BLaER1 treated with 17β-estradiol and CSF1 and Interleukin-3, amounts not matched to agents 10 nM and 100 nM (cell line): ENCODE measurements around the gene PDE2A.

Source experiments
- H3K27ac ChIP-seq, 11 experiments: shearing (Covaris generic); formaldehyde crosslinking; 2 replicates each; pipeline ENCODE4 v1.8.1; 2022
- H3K27me3 ChIP-seq, 11 experiments: shearing (Covaris generic); formaldehyde crosslinking; 2 replicates each; pipeline ENCODE4 v1.8.1; 2022
- H3K36me3 ChIP-seq, 11 experiments: shearing (Covaris generic); formaldehyde crosslinking; 2 replicates each; pipeline ENCODE4 v1.8.1; 2022
- H3K4me1 ChIP-seq, 10 experiments: shearing (Covaris generic); formaldehyde crosslinking; 2 replicates each; pipeline ENCODE4 v1.8.1; 2022
- H3K4me2 ChIP-seq, 11 experiments: shearing (Covaris generic); formaldehyde crosslinking; 2 replicates each; pipeline ENCODE4 v1.8.1; 2022
- H3K4me3 ChIP-seq, 10 experiments: shearing (Covaris generic); formaldehyde crosslinking; 2 replicates each; pipeline ENCODE4 v1.8.1; 2022
- H3K9ac ChIP-seq, 11 experiments: shearing (Covaris generic); formaldehyde crosslinking; 2 replicates each; pipeline ENCODE4 v1.8.1; 2022
- H3K9me3 ChIP-seq, 11 experiments: shearing (Covaris generic); formaldehyde crosslinking; replicated peaks in 1 of 11; 2 replicates each; pipeline ENCODE4 v1.8.1; 2022
- H4K20me1 ChIP-seq, 11 experiments: shearing (Covaris generic); formaldehyde crosslinking; 2 replicates each; pipeline ENCODE4 v1.8.1; 2022
- Cebpa-rat ChIP-seq, 11 experiments: shearing (Covaris generic); IDR thresholded peaks; 2 replicates each; pipeline ENCODE4 v1.8.1; 2022

PDE2A gene

GRCh38 chr11:72653649-72654048 is 20.6 kb downstream of the PDE2A start:
- no peak for TF ChIP-seq Cebpa-rat (IDR thresholded peaks at IDR 0.05)
- no peak overlapping the region for H3K9ac ChIP-seq
- H3K4me3 ChIP-seq = no peak overlapping the region
- H3K36me3 ChIP-seq = no peaks in the 10 kb centered on the region
- H3K9me3 ChIP-seq = no peaks in the 10 kb centered on the region
- peak overlapping the region; percentile 20 to 74 (median 52); a peak in 21 of 22 replicates for H3K4me2 ChIP-seq
- no peaks in the 10 kb centered on the region for H3K27me3 ChIP-seq
- peaks cover 11 to 32% (median 20%) of the 10 kb centered on the region in 10 experiments for H3K4me1 ChIP-seq
- peaks cover 0 to 7% (median 0%) of the 10 kb centered on the region in 11 experiments; a peak in 3 of 22 replicates for H4K20me1 ChIP-seq
- no peak overlapping the region for H3K27ac ChIP-seq

- Histone ChIP-seq H3K27ac (no peak overlapping the region), H3K4me1 (peaks cover 11 to 32% (median 20%) of the 10 kb centered on the region in 10 experiments), H4K20me1 (peaks cover 0 to 7% (median 0%) of the 10 kb centered on the region in 11 experiments; a peak in 3 of 22 replicates), H3K27me3 (no peaks in the 10 kb centered on the region), H3K4me2 (peak overlapping the region; percentile 20 to 74 (median 52); a peak in 18 of 22 replicates), H3K9me3 (no peaks in the 10 kb centered on the region), H3K9ac (no peak overlapping the region), H3K36me3 (no peaks in the 10 kb centered on the region), H3K4me3 (no peak overlapping the region)
- no peak for TF ChIP-seq Cebpa-rat (IDR thresholded peaks at IDR 0.05)
These were observed 21.2 kb downstream of the PDE2A start for GRCh38 chr11:72652873-72653630.

GRCh38 chr11:72652133-72652532 is 22.1 kb downstream of the PDE2A start:
- Histone ChIP-seq H3K4me3 (no peak overlapping the region), H3K36me3 (no peaks in the 10 kb centered on the region), H3K9me3 (no peaks in the 10 kb centered on the region), H3K27me3 (no peaks in the 10 kb centered on the region), H3K4me2 (no peak overlapping the region), H3K4me1 (peaks cover 11 to 24% (median 17%) of the 10 kb centered on the region in 10 experiments), H3K27ac (no peak overlapping the region), H4K20me1 (peaks cover 0 to 7% (median 0%) of the 10 kb centered on the region in 11 experiments; a peak in 3 of 22 replicates), H3K9ac (no peak overlapping the region)
- no peak for TF ChIP-seq Cebpa-rat (IDR thresholded peaks at IDR 0.05)

GRCh38 chr11:72649215-72649976 is 24.8 kb downstream of the PDE2A start:
- H3K4me3 ChIP-seq = no peak overlapping the region
- H3K9me3 ChIP-seq = no peaks in the 10 kb centered on the region
- no peak overlapping the region for H3K4me2 ChIP-seq
- H3K36me3 ChIP-seq = no peaks in the 10 kb centered on the region
- H3K27ac ChIP-seq = no peak overlapping the region
- no peaks in the 10 kb centered on the region for H3K27me3 ChIP-seq
- no peak overlapping the region for H3K9ac ChIP-seq
- H4K20me1 ChIP-seq = no peaks in the 10 kb centered on the region; a peak in 3 of 22 replicates
- peaks cover 10 to 21% (median 15%) of the 10 kb centered on the region in 10 experiments for H3K4me1 ChIP-seq
- no peak for TF ChIP-seq Cebpa-rat (IDR thresholded peaks at IDR 0.05)

GRCh38 chr11:72648384-72649136 is 25.7 kb downstream of the PDE2A start:
- H3K4me2 ChIP-seq = no peak overlapping the region
- peaks cover 0 to 1% (median 0%) of the 10 kb centered on the region in 11 experiments; a peak in 2 of 22 replicates for H3K27me3 ChIP-seq
- no peak overlapping the region for H3K27ac ChIP-seq
- no peaks in the 10 kb centered on the region for H3K36me3 ChIP-seq
- TF ChIP-seq Cebpa-rat (IDR thresholded peaks at IDR 0.05) = no peak
- H4K20me1 ChIP-seq = no peaks in the 10 kb centered on the region; a peak in 3 of 22 replicates
- H3K4me1 ChIP-seq = peaks cover 4 to 17% (median 8%) of the 10 kb centered on the region in 10 experiments; a peak in 19 of 20 replicates
- no peaks in the 10 kb centered on the region for H3K9me3 ChIP-seq
- H3K4me3 ChIP-seq = no peak overlapping the region
- no peak overlapping the region for H3K9ac ChIP-seq

- Histone ChIP-seq H3K27me3 (peaks cover 0 to 8% (median 6%) of the 10 kb centered on the region in 11 experiments; a peak in 19 of 22 replicates), H4K20me1 (no peaks in the 10 kb centered on the region; a peak in 3 of 22 replicates), H3K36me3 (no peaks in the 10 kb centered on the region), H3K4me1 (peaks cover 0 to 22% (median 9%) of the 10 kb centered on the region in 10 experiments; a peak in 15 of 20 replicates), H3K9ac (no peak overlapping the region), H3K4me3 (no peak overlapping the region), H3K9me3 (no peaks in the 10 kb centered on the region), H3K27ac (no peak overlapping the region), H3K4me2 (no peak overlapping the region)
- no peak for TF ChIP-seq Cebpa-rat (IDR thresholded peaks at IDR 0.05)
These were observed 26.3 kb downstream of the PDE2A start for GRCh38 chr11:72647882-72648281.

- peak overlapping the region in 3 of 11 experiments; percentile 27 to 75 (median 64); a peak in 6 of 22 replicates for H3K4me2 ChIP-seq
- peaks cover 8 to 22% (median 20%) of the 10 kb centered on the region in 11 experiments for H3K27me3 ChIP-seq
- TF ChIP-seq Cebpa-rat (IDR thresholded peaks at IDR 0.05) = no peak
- H3K4me1 ChIP-seq = peaks cover 0 to 30% (median 12%) of the 10 kb centered on the region in 10 experiments; a peak in 14 of 20 replicates
- H3K9me3 ChIP-seq = no peaks in the 10 kb centered on the region
- H3K27ac ChIP-seq = no peak overlapping the region
- H3K36me3 ChIP-seq = no peaks in the 10 kb centered on the region
- no peak overlapping the region for H3K4me3 ChIP-seq
- H4K20me1 ChIP-seq = peaks cover 0 to 7% (median 0%) of the 10 kb centered on the region in 11 experiments; a peak in 5 of 22 replicates
- no peak overlapping the region for H3K9ac ChIP-seq
These were observed 27.8 kb downstream of the PDE2A start for GRCh38 chr11:72646472-72646871.

GRCh38 chr11:72646024-72646423 is 28.2 kb downstream of the PDE2A start:
- Histone ChIP-seq H3K4me1 (peaks cover 0 to 30% (median 12%) of the 10 kb centered on the region in 10 experiments; a peak in 14 of 20 replicates), H3K27ac (no peak overlapping the region), H3K27me3 (peaks cover 12 to 27% (median 25%) of the 10 kb centered on the region in 11 experiments), H3K4me2 (peak overlapping the region in 3 of 11 experiments; percentile 27 to 75 (median 64); a peak in 6 of 22 replicates), H3K4me3 (no peak overlapping the region), H3K36me3 (no peaks in the 10 kb centered on the region), H3K9ac (no peak overlapping the region), H3K9me3 (no peaks in the 10 kb centered on the region), H4K20me1 (peaks cover 0 to 11% (median 0%) of the 10 kb centered on the region in 11 experiments; a peak in 7 of 22 replicates)
- TF ChIP-seq Cebpa-rat (IDR thresholded peaks at IDR 0.05) = no peak
